ENCODE measurements around the gene CNN1. TPM values are rescaled to one million over a fixed set of nuclear protein-coding genes. Genes with fewer than 3 reads are reported as not detected.

Gene CNN1
- total and polyA plus RNA-seq, 2 of the 4 experiments (the other 2 are of a cell fraction) = 102 to 196 TPM

- Histone ChIP-seq H4K5ac (ENCODE audit: low read depth, low read length) (no peak overlapping the region), H2AK9ac (replicated peaks; ENCODE audit: low read depth, low read length, poor library complexity) (peak overlapping the region; percentile 23), H4K91ac (ENCODE audit: insufficient read depth, low read depth, low read length) (no peak overlapping the region), H3K9me3 (ENCODE audit: control insufficient read depth, insufficient read depth, low read length) (no peaks in the 10 kb centered on the region), H2BK20ac (ENCODE audit: low read depth, low read length) (no peak overlapping the region), H2BK5ac (ENCODE audit: low read depth, low read length, poor library complexity, severe bottlenecking) (no peak overlapping the region), H3K9me1 (ENCODE audit: insufficient read depth, low read length) (no peaks in the 10 kb centered on the region), H3K4ac (ENCODE audit: low read depth, low read length) (no peak overlapping the region), H3K18ac (ENCODE audit: low read depth, low read length) (no peak overlapping the region), H3K27ac (ENCODE audit: insufficient read depth, low read length) (no peak overlapping the region), H2BK120ac (ENCODE audit: low read depth, low read length) (no peak overlapping the region), H3K23ac (ENCODE audit: low read depth, low read length) (no peak overlapping the region), H2AFZ (replicated peaks; ENCODE audit: low read length, poor library complexity) (no peak overlapping the region), H3K27me3 (ENCODE audit: control insufficient read depth, insufficient read depth, low read length) (no peaks in the 10 kb centered on the region), H2AK5ac (ENCODE audit: low read depth, low read length) (no peak overlapping the region), H3K9ac (ENCODE audit: low read depth, low read length) (no peak overlapping the region), H3K4me1 (ENCODE audit: control insufficient read depth, insufficient read depth, low read length) (no peaks in the 10 kb centered on the region), H3K14ac (replicated peaks; ENCODE audit: low read depth, low read length) (no peak overlapping the region), H3K36me3 (ENCODE audit: control insufficient read depth, insufficient read depth, low read length) (peaks cover 52% of the 10 kb centered on the region), H3K4me3 (ENCODE audit: insufficient read depth, low read depth, low read length) (no peak overlapping the region), H3K4me2 (ENCODE audit: low read depth, low read length) (no peak overlapping the region), H2BK15ac (ENCODE audit: low read depth, low read length) (no peak overlapping the region), H3K56ac (ENCODE audit: extremely low read depth, insufficient read depth, low read length) (no peak overlapping the region), H4K8ac (ENCODE audit: low read depth in 2 of 2, low read length in 2 of 2) (no peak overlapping the region), H3K79me1 (ENCODE audit: low read depth in 1 of 2, low read length in 2 of 2) (peaks cover 3 to 16% of the 10 kb centered on the region in 2 experiments; a peak in 2 of 4 replicates), H4K20me1 (ENCODE audit: insufficient read depth, low read length) (peaks cover 14% of the 10 kb centered on the region)
- ATAC-seq (ENCODE audit: low read depth) = no peak
- CTCF ChIA-PET = no interaction called here
- POLR2A ChIA-PET (ENCODE audit: unreplicated experiment) = no interaction called here
- in situ Hi-C loops (cut with MboI; ENCODE audit: low sequenced_read_pairs) = no loop called here
- BruUV-seq (replicated peaks) = no TSS peak
- WGBS, 2 experiments (ENCODE audit: extremely low coverage in 2 of 2, insufficient read length in 1 of 2) = 72% methylated on average over 3 of the region's 8 CpGs; no CpG with 5 or more reads in 1 of the 2 experiments
- intact Hi-C loops (cut with micrococcal nuclease) = no loop called here
- dilution Hi-C loops (cut with HindIII; ENCODE audit: low sequenced_read_pairs, unreplicated experiment) = no loop called here
- TF ChIP-seq NFE2L2 (IDR thresholded peaks at IDR 0.05; ENCODE audit: low read depth, low read length) (no peak), RAD21 (IDR thresholded peaks at IDR 0.05; ENCODE audit: low read length) (no peak), CTCF (conservative IDR thresholded peaks at IDR 0.05; ENCODE audit: low read depth, low read length) (no peak), MAFK (IDR thresholded peaks at IDR 0.05; ENCODE audit: low read depth, low read length) (no peak)
- no peak for DNase-seq
These were observed 11.6 kb downstream of the CNN1 start for GRCh38 chr19:11550265-11550664.

Measured in IMR-90 (cell line).